GM12878 (cell line): ENCODE results near the gene OPCML. TPM values are rescaled to one million over a fixed set of nuclear protein-coding genes. Genes with fewer than 3 reads are reported as not detected.

ENCODE experiments used
- ATAC-seq: fragments of 200-7000 bp; cut with Tn5 transposase; 3 replicates; pipeline ENCODE4 v1.9.1; 2020; ENCODE audit warnings: mild to moderate bottlenecking, moderate library complexity
- BruUV-seq: library from RNA; stranded (reverse); fragments of 400-500 nt; replicated peaks from 2 replicates; lab custom pipeline; 2021; lab: Mats Ljungman, UMichigan
- CTCF ChIA-PET: fragments of 300-600 bp; sonication (Branson Sonifier 250); formaldehyde crosslinking; extraction: SDS; loops from one replicate; lab custom pipeline; 2021; ENCODE audit warnings: inconsistent platforms; lab: Yijun Ruan, JAX
- POLR2A ChIA-PET: fragments of 350-600 bp; formaldehyde crosslinking; extraction: SDS; loops from one replicate; lab custom pipeline; 2021; ENCODE audit warnings: inconsistent platforms; lab: Charles Lee
- RAD21 ChIA-PET: fragments of 300-600 bp; sonication (Branson Sonifier 250); formaldehyde crosslinking; loops from one replicate; lab custom pipeline; 2023; ENCODE audit warnings: antibody characterized with exemption; ENCODE audit not compliant: unreplicated experiment; lab: Charles Lee
- SMC1A ChIA-PET: fragments of 300-600 bp; sonication (Branson Sonifier 250); formaldehyde crosslinking; loops from one replicate; lab custom pipeline; 2023; ENCODE audit not compliant: unreplicated experiment, uncharacterized antibody; lab: Charles Lee
- DNase-seq: peaks from one replicate; pipeline ENCODE4 v3.0.0-alpha.2; 2011; ENCODE audit warnings: low read depth, low spot score
- FAIRE-seq: peaks from 3 replicates; lab custom pipeline; 2011; peaks lifted over from hg19 to GRCh38; lab: Jason Lieb, UNC
- H2AFZ ChIP-seq: 2 replicates; pipeline ENCODE4 v1.6.0; 2011; ENCODE audit warnings: low read depth, low read length, control low read depth; ENCODE audit not compliant: control insufficient read depth
- H3K27ac ChIP-seq: 2 replicates; pipeline ENCODE4 v1.5.1; 2011; ENCODE audit warnings: control low read depth; ENCODE audit not compliant: control insufficient read depth, insufficient read depth
- H3K27me3 ChIP-seq, 2 experiments: replicated peaks in 1 of 2; 2 replicates each; pipeline versions ENCODE4 v1.6.0 to v1.6.1; 2011; ENCODE audit warnings: low read length in 1 of 2; ENCODE audit not compliant: control insufficient read depth in 2 of 2, insufficient read depth in 2 of 2
- H3K36me3 ChIP-seq, 2 experiments: 2 replicates each; pipeline ENCODE4 v1.5.1; 2011; ENCODE audit warnings: low read length in 1 of 2; ENCODE audit not compliant: control insufficient read depth in 2 of 2, insufficient read depth in 2 of 2
- H3K4me1 ChIP-seq: 2 replicates; pipeline ENCODE4 v1.6.1; 2011; ENCODE audit warnings: mild to moderate bottlenecking, low read length, moderate library complexity, mixed read lengths; ENCODE audit not compliant: control insufficient read depth, insufficient read depth
- H3K4me2 ChIP-seq: 2 replicates; pipeline ENCODE4 v1.6.0; 2011; ENCODE audit warnings: control low read depth; ENCODE audit not compliant: control insufficient read depth, insufficient read depth
- H3K4me3 ChIP-seq: fragments of 200-600 bp; sonication (generic); 2 replicates; pipeline ENCODE4 v1.5.1; 2016
- H3K79me2 ChIP-seq: 2 replicates; pipeline ENCODE4 v1.6.0; 2011; ENCODE audit warnings: low read length; ENCODE audit not compliant: control insufficient read depth, insufficient read depth
- H3K9ac ChIP-seq: 2 replicates; pipeline ENCODE4 v1.8.0; 2011; ENCODE audit warnings: low read length, control low read depth, mixed read lengths; ENCODE audit not compliant: control insufficient read depth, insufficient read depth
- H3K9me3 ChIP-seq: replicated peaks from 3 replicates; pipeline ENCODE4 v1.5.1; 2011; ENCODE audit warnings: mild to moderate bottlenecking, low read length; ENCODE audit not compliant: control insufficient read depth, insufficient read depth
- H4K20me1 ChIP-seq: 2 replicates; pipeline ENCODE4 v1.6.0; 2011; ENCODE audit not compliant: control insufficient read depth, insufficient read depth
- BCL3 ChIP-seq: IDR thresholded peaks from 2 replicates; pipeline ENCODE4 v1.6.1; 2011; ENCODE audit warnings: borderline replicate concordance, low read depth, mild to moderate bottlenecking, moderate library complexity, low read length; ENCODE audit not compliant: insufficient read depth, poor library complexity, severe bottlenecking
- CHD4 ChIP-seq: fragments of 200-600 bp; sonication (generic); IDR thresholded peaks from 2 replicates; pipeline ENCODE4 v1.6.1; 2016; ENCODE audit warnings: mild to moderate bottlenecking
- DPF2 ChIP-seq: fragments of 450-650 bp; IDR thresholded peaks from 2 replicates; pipeline ENCODE4 v1.6.1; 2017; ENCODE audit warnings: mild to moderate bottlenecking
- ELK1 ChIP-seq: IDR thresholded peaks from 2 replicates; pipeline ENCODE4 v1.6.1; 2012; ENCODE audit warnings: low read depth, low read length, improper control_type of control experiment
- FOS ChIP-seq: IDR thresholded peaks from 3 replicates; pipeline ENCODE4 v1.6.1; 2011; ENCODE audit warnings: borderline replicate concordance; ENCODE audit not compliant: insufficient read length; ENCODE audit errors: extremely low read depth
- GABPA ChIP-seq: IDR thresholded peaks from 2 replicates; pipeline ENCODE4 v1.6.1; 2014; ENCODE audit warnings: antibody characterized with exemption, low read depth, mild to moderate bottlenecking, inconsistent platforms
- JUND ChIP-seq: IDR thresholded peaks from 2 replicates; pipeline ENCODE4 v1.6.1; 2012; ENCODE audit warnings: low read depth, mild to moderate bottlenecking, low read length, improper control_type of control experiment, moderate library complexity
- LARP7 ChIP-seq: fragments of 450-650 bp; IDR thresholded peaks from 2 replicates; pipeline ENCODE4 v1.6.1; 2017; ENCODE audit warnings: mild to moderate bottlenecking
- MEF2A ChIP-seq: IDR thresholded peaks from 2 replicates; pipeline ENCODE4 v1.6.1; 2011; ENCODE audit warnings: low read depth, mild to moderate bottlenecking, low read length, moderate library complexity; ENCODE audit not compliant: insufficient read depth
- NFXL1 ChIP-seq: fragments of 450-650 bp; IDR thresholded peaks from 2 replicates; pipeline ENCODE4 v1.6.1; 2017; ENCODE audit warnings: antibody characterized with exemption, mild to moderate bottlenecking, borderline replicate concordance
- NKRF ChIP-seq: fragments of 450-650 bp; conservative IDR thresholded peaks from 2 replicates; pipeline ENCODE4 v1.6.1; 2017; ENCODE audit warnings: mild to moderate bottlenecking, moderate library complexity
- PKNOX1 ChIP-seq: fragments of 450-650 bp; IDR thresholded peaks from 2 replicates; pipeline ENCODE4 v1.6.1; 2016; ENCODE audit warnings: mild to moderate bottlenecking
- PML ChIP-seq: IDR thresholded peaks from 2 replicates; pipeline ENCODE4 v1.6.1; 2012; ENCODE audit warnings: low read length, inconsistent platforms
- SREBF1 ChIP-seq: IDR thresholded peaks from 2 replicates; pipeline ENCODE4 v1.6.1; 2012; ENCODE audit warnings: mild to moderate bottlenecking, low read length
- TAF1 ChIP-seq: IDR thresholded peaks from 2 replicates; pipeline ENCODE4 v1.6.1; 2011; ENCODE audit warnings: mild to moderate bottlenecking, low read depth, low read length, borderline replicate concordance
- TCF12 ChIP-seq: IDR thresholded peaks from 2 replicates; pipeline ENCODE4 v1.6.1; 2011; ENCODE audit warnings: low read depth, mild to moderate bottlenecking, low read length
- TCF7 ChIP-seq: IDR thresholded peaks from 2 replicates; pipeline ENCODE4 v1.6.1; 2014; ENCODE audit warnings: antibody characterized with exemption, borderline replicate concordance
- WGBS: methylation state at CpG from one replicate; pipeline ENCODE4 v1.1.6; 2016; ENCODE audit warnings: low lambda C conversion rate; ENCODE audit not compliant: insufficient replicate concordance, insufficient coverage; ENCODE audit errors: missing lambda C conversion rate; 5-methylcytosine and 5-hydroxymethylcytosine counted together
- in situ Hi-C: fragments of 300-500 bp; cut with MboI; formaldehyde crosslinking; loops from 9 replicates; pipeline ENCODE4 v1.14.3; 2018; ENCODE audit warnings: mixed read lengths
- intact Hi-C: fragments of 100-400 bp; cut with micrococcal nuclease; formaldehyde crosslinking; loops from one replicate; pipeline ENCODE4 v1.14.2; 2022; ENCODE audit not compliant: unreplicated experiment
- polyA plus RNA-seq, 11 experiments: library from polyadenylated mRNA; depleted of rRNA in 4 of 11; unstranded in 6 of 11; stranded (reverse) in 5 of 11; fragments of >200 nt; fragmentation: Nextera tagmentation in 4 of 11; fragmentation: Illumina TruSeq in 1 of 11; extraction: Ambion mirVana in 4 of 11; extraction: Trizol in 1 of 11; gene quantifications; 1 replicate in 1 of 11; 2 replicates in 10 of 11; pipeline versions ENCODE4 v1.2.1 to v1.2.3, GENCODE V29; 2011 to 2016; ENCODE audit warnings: inconsistent platforms in 2 of 11, missing spikeins in 2 of 11, low read depth in 1 of 11
- total RNA-seq, 4 experiments: library from RNA; depleted of rRNA in 3 of 4; stranded (reverse); fragments of >200 nt in 3 of 4; fragmentation: Illumina TruSeq in 1 of 4; extraction: Trizol in 1 of 4; gene quantifications; 2 replicates each; pipeline versions ENCODE4 v1.2.1 to v1.2.3, GENCODE V29; 2013 to 2021

Gene OPCML
- total and polyA plus RNA-seq, 10 of the 15 experiments (the other 5 are each of a cell fraction or from before 2014, with no cell fraction given), result 0.84 TPM; not detected in 9

GRCh38 chr11:132803436-132803835, 728.9 kb downstream of the OPCML start:
- H3K9me3 ChIP-seq, result no peaks in the 10 kb centered on the region
- CTCF ChIA-PET, result no interaction called here
- H3K79me2 ChIP-seq, result no peaks in the 10 kb centered on the region
- intact Hi-C loops, result no loop called here
- H3K27me3 ChIP-seq, result no peaks in the 10 kb centered on the region; a peak in 1 of 4 replicates
- no TSS peak for BruUV-seq
- H3K27ac ChIP-seq, result no peak overlapping the region
- H2AFZ ChIP-seq, result no peak overlapping the region
- DNase-seq, result no peak
- TF ChIP-seq PKNOX1, result no peak
- no peak for TF ChIP-seq ELK1
- TF ChIP-seq JUND, result no peak
- TF ChIP-seq BCL3, result no peak
- no peak for TF ChIP-seq TAF1
- no peak for TF ChIP-seq NFXL1
- no peak for TF ChIP-seq LARP7
- no peak for TF ChIP-seq PML
- no peak for TF ChIP-seq SREBF1
- TF ChIP-seq GABPA, result no peak
- TF ChIP-seq TCF12, result no peak
- no peak for TF ChIP-seq MEF2A
- TF ChIP-seq CHD4, result no peak
- TF ChIP-seq FOS, result no peak
- no peak for TF ChIP-seq NKRF
- no peak for TF ChIP-seq DPF2
- TF ChIP-seq TCF7, result no peak
- RAD21 ChIA-PET, result no interaction called here
- no peak for FAIRE-seq
- POLR2A ChIA-PET, result no interaction called here
- ATAC-seq, result no peak
- H3K4me2 ChIP-seq, result no peak overlapping the region
- H3K4me3 ChIP-seq, result no peak overlapping the region
- H3K9ac ChIP-seq, result no peak overlapping the region
- H3K36me3 ChIP-seq, result no peaks in the 10 kb centered on the region
- in situ Hi-C loops, result no loop called here
- WGBS, result 0% methylated on average over 2 of the region's 2 CpGs
- no peaks in the 10 kb centered on the region for H4K20me1 ChIP-seq
- SMC1A ChIA-PET, result no interaction called here
- H3K4me1 ChIP-seq, result no peaks in the 10 kb centered on the region
